Spleen (tissue), 7 donors: ENCODE results near the gene ZDHHC14.

ENCODE experiments used
- CTCF ChIP-seq, 11 experiments: fragments of 200-600 bp in 7 of 11; fragments of 450-650 bp in 4 of 11; sonication (generic) in 4 of 11; IDR thresholded peaks in 8 of 11; conservative IDR thresholded peaks in 3 of 11; 1 replicate in 7 of 11; 2 replicates in 4 of 11; pipeline versions ENCODE4 v1.4.0 to v1.8.0; 2016 to 2021; ENCODE audit warnings: antibody characterized with exemption in 11 of 11, inconsistent platforms in 4 of 11, mild to moderate bottlenecking in 1 of 11
- POLR2AphosphoS5 ChIP-seq, 3 donors: sonication (generic); formaldehyde crosslinking; IDR thresholded peaks; one replicate each; pipeline ENCODE4 v1.5.1; 2017; ENCODE audit warnings: antibody characterized with exemption in 3 of 3
- donor health status: DM: no; HTN: no; CAD: no; lungs with moderate emphysema.
- donor health status: DM: no; HTN: no; CAD: no.
- donor health status: DM: no; HTN: no; CAD: no.

DNA sequence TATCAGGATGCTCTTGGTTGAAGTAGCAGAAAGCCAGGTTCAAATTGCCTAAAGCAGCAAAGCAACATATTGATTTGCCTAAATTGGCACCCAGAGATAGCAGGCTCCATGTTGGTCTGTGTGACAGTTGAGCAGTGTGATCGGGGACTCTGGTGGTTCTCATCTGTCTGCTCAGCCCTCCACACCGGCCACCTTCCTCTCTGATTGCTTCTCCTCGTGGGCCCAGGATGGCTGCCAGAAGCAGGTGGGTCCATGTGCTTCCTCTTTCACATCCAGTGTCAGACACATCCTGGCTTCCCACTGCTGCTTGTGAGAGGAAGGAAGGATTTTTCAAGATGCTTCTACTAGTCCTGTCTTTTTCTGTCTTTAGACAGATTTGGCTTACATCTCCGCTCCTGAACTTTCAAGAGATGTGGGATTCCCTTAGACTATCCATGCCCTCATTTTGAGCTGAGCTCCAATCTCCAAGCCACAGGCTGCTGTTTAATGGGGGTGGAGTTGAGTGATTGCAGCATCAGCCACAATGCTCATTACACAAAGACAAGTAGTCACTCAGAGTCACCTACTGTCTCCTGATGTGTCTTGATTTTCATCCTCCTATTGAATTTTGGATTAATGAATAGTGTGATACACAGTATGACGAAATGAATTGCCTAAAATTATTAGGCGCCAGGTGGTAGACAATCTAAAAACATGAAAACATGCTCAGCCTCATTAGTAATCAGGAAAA, 122.2 kb downstream of the ZDHHC14 start:
- TF ChIP-seq POLR2AphosphoS5 (IDR thresholded peaks at IDR 0.05) = no peak
- TF ChIP-seq CTCF (IDR thresholded peaks at IDR 0.05 in 8 of 11, conservative IDR thresholded peaks at IDR 0.05 in 3 of 11) = no peak
